Lower leg skin (tissue), 4 donors: Measurements from ENCODE around the gene TAAR1. TPM values are rescaled to one million over a fixed set of nuclear protein-coding genes. Genes with fewer than 3 reads are reported as not detected.
"Not testable (repeated sequence)": the region's sequence is repeated elsewhere in the genome, so short reads cannot be mapped to it uniquely, and the experiment has no call there.

Experiments
- DNase-seq, 2 donors: peaks; one replicate each; pipeline ENCODE4 v3.0.0-alpha.2; 2019; ENCODE audit warnings: low spot score in 2 of 2
- H3K4me3 ChIP-seq: fragments of 200-600 bp; sonication (generic); 2 replicates; pipeline ENCODE4 v1.5.1; 2017; ENCODE audit warnings: mild to moderate bottlenecking, low read depth; ENCODE audit not compliant: poor library complexity, severe bottlenecking
- POLR2A ChIP-seq, 2 donors: fragments of 450-650 bp; IDR thresholded peaks; one replicate each; pipeline ENCODE4 v1.6.1; 2016 to 2017; ENCODE audit warnings: antibody characterized with exemption in 2 of 2, mild to moderate bottlenecking in 1 of 2, moderate library complexity in 1 of 2
- WGBS, 2 donors: methylation state at CpG; one replicate each; pipeline ENCODE4 v1.1.5; 2018; 5-methylcytosine and 5-hydroxymethylcytosine counted together
- intact Hi-C: fragments of 100-400 bp; cut with DNase I; formaldehyde crosslinking; loops from one replicate; pipeline ENCODE4 v1.15.0; 2023; ENCODE audit warnings: low total_unique reads
- total RNA-seq, 4 donors: library from RNA; depleted of rRNA; stranded (reverse); fragments of >200 nt; gene quantifications; one replicate each; pipeline ENCODE4 v1.1.0, GENCODE V29; 2016
- TF ChIP-seq, protein P1 (sequence below), 3 donors: fragments of 450-650 bp; IDR thresholded peaks; one replicate each; pipeline ENCODE4 v1.5.1; 2016; ENCODE audit warnings: antibody characterized with exemption in 3 of 3, mild to moderate bottlenecking in 3 of 3, moderate library complexity in 2 of 3

The TAAR1 gene
- total RNA-seq, 4 donors from 2014 or later: not detected

DNA sequence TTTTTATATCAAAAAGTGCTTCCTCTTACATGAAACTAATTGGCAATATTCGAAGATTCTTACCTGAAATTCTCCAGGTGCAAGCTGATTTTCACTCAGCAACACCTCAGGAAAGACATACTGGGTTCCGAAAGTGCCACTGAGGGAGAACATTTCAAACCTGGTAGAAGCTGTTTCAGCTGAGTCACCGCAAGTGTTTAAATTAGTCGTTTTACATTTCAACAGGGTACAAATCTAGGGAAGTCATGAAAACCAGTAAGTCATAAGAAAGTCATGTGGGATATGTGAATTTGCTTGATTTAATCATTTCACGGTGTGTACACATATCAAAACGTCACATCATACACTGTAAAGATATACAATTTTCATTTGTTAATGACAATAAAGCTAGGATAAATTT lies 25.3 kb upstream of the TAAR1 start:
- WGBS, 2 donors: 82 to 88% methylated on average over 6 of the region's 6 CpGs
- no peak overlapping the region for H3K4me3 ChIP-seq
- intact Hi-C loops: no loop called here
- DNase-seq: no peak
- TF ChIP-seq POLR2A (IDR thresholded peaks at IDR 0.05): no peak
- TF ChIP-seq, protein P1, sequence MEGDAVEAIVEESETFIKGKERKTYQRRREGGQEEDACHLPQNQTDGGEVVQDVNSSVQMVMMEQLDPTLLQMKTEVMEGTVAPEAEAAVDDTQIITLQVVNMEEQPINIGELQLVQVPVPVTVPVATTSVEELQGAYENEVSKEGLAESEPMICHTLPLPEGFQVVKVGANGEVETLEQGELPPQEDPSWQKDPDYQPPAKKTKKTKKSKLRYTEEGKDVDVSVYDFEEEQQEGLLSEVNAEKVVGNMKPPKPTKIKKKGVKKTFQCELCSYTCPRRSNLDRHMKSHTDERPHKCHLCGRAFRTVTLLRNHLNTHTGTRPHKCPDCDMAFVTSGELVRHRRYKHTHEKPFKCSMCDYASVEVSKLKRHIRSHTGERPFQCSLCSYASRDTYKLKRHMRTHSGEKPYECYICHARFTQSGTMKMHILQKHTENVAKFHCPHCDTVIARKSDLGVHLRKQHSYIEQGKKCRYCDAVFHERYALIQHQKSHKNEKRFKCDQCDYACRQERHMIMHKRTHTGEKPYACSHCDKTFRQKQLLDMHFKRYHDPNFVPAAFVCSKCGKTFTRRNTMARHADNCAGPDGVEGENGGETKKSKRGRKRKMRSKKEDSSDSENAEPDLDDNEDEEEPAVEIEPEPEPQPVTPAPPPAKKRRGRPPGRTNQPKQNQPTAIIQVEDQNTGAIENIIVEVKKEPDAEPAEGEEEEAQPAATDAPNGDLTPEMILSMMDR (IDR thresholded peaks at IDR 0.05): no peak

DNA sequence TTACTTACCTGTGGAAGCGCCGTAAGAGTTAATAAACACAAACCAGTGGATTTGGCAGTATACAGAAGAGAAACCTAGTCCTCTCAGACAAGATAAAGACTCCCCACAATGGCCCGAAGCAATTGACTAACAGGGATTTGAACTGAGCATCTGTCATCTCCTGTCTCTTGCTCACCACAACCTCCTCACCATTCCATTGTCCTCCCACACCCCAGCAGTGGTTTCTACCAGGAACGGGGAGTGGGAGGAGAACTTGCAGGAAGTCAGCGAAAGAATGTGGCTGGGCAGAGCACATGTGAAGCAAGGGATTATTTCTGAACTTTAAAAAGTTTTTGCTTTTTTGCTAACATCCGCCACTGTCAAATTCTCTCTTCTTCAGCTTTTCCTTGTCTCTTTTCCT lies 24.6 kb upstream of the TAAR1 start:
- no peak overlapping the region for H3K4me3 ChIP-seq
- no peak for DNase-seq
- 68 to 73% methylated on average over 6 of the region's 6 CpGs for WGBS, 2 donors
- intact Hi-C loops: no loop called here
- TF ChIP-seq, protein P1 (IDR thresholded peaks at IDR 0.05): no peak
- no peak for TF ChIP-seq POLR2A (IDR thresholded peaks at IDR 0.05)

DNA sequence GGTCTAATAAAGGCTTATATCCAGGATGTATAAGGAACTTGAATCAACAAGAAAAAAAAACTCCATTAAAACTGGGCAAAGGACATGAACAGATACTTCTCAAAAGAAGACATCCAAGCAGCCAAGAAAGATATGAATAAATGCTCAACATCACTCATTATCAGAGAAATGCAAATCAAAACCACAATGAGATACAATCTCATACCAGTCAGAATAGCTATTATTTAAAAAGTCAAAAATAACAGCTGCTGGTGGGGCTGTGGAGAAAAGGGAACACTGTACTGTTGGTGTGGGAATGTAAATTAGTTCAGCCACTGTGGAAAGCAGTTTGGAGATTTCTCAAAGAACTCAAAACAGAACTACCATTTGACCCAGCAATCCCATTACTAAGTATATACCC lies 20.1 kb upstream of the TAAR1 start:
- intact Hi-C loops, DNase-seq, H3K4me3 ChIP-seq: not testable (repeated sequence)

DNA sequence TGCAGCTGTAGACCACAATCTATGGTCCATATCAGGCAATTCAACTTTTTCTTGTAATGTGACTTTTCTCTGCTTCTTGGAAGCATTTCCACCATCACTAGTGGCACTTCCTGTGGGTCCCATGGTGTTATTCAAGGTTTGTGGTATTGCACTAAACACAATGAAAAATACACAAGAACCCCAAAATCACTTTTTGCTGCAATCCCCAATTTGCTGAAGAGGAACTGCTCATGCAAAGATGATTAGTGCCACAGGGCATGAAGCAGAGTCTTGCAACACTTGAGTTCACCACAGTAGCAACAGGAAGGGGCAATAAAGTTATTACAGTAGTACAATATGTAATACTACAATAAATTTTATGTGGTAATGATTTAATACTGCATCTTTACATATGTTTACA lies 16.8 kb upstream of the TAAR1 start:
- H3K4me3 ChIP-seq: no peak overlapping the region
- intact Hi-C loops: no loop called here
- TF ChIP-seq POLR2A (IDR thresholded peaks at IDR 0.05): no peak
- TF ChIP-seq, protein P1 (IDR thresholded peaks at IDR 0.05): no peak
- DNase-seq: no peak

DNA sequence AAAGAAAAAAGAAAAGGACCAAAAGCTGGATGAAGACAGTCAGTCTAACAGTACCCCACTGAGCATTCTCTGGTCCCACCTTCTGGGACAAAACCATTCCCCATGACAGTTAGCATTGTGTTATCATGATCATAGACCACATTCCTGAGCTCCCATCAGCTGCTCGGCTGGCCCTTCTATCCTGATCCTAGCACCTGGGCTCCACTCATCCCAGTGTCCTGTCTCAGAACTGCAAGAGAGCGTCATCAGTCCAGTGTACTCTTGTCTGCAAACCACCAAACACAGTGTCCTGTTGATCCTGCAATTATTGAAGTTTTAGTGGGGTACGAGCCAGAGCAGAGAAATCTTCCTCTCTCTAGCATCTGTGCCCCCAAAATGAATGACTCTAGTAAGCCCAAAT lies 16.0 kb upstream of the TAAR1 start:
- intact Hi-C loops: no loop called here
- H3K4me3 ChIP-seq: no peak overlapping the region
- no peak for TF ChIP-seq POLR2A (IDR thresholded peaks at IDR 0.05)
- TF ChIP-seq, protein P1 (IDR thresholded peaks at IDR 0.05): no peak
- 77 to 81% methylated on average over 3 of the region's 3 CpGs for WGBS, 2 donors
- DNase-seq: no peak

DNA sequence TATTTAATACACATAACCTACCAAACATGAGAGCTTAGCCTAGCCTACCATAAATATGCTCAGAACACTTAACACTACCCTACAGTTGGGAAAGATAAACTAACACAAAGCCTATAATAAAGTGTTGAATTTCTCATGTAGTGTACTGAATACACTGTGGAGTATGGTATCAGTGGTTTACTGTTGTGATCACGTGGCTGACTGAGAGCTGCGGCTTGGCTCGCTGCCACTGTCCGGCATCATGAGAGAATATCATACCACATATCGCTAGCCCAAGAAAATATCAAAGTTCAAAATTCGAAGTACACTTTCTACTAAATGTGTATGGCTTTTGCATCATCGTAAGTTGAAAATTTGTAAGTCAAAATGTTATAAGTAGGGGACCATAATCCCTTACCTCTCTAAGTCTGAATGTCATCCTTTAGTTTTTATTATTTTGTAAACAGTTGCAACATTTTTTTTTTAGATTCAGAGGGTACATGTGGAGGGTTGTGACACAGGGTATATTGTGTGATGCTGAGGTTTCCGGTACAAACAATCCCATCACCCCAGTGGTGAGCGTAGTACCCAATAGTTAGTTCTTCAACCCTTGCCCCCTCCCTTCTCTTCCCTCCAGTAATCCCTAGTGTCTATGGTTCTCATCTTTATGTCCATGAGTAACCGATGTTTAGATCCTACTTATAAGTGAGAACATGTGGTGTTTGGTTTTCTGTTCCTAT lies 14.6 kb upstream of the TAAR1 start:
- DNase-seq: no peak
- intact Hi-C loops: no loop called here
- 84 to 85% methylated on average over 10 of the region's 10 CpGs for WGBS, 2 donors

More for the DNA sequence above, 14.6 kb upstream of the TAAR1 start:
- TF ChIP-seq, protein P1 (IDR thresholded peaks at IDR 0.05): no peak
- no peak for TF ChIP-seq POLR2A (IDR thresholded peaks at IDR 0.05)
- no peak overlapping the region for H3K4me3 ChIP-seq
